GM06990 (cell line): ENCODE results near the gene MT1H.
"Not testable (repeated sequence)": the region's sequence is repeated elsewhere in the genome, so short reads cannot be mapped to it uniquely, and the experiment has no call there.

ENCODE experiments used
- DNase-seq: peaks from one replicate; pipeline ENCODE4 v3.0.0-alpha.2; 2011; ENCODE audit not compliant: insufficient read length; ENCODE audit errors: extremely low read depth
- H3K27me3 ChIP-seq: replicated peaks from 2 replicates; pipeline ENCODE4 v1.6.0; 2011; ENCODE audit warnings: low read length; ENCODE audit not compliant: control insufficient read depth, insufficient read depth
- H3K36me3 ChIP-seq: 2 replicates; pipeline ENCODE4 v1.5.1; 2011; ENCODE audit warnings: low read length; ENCODE audit not compliant: control insufficient read depth, insufficient read depth
- H3K4me3 ChIP-seq: replicated peaks from 2 replicates; pipeline ENCODE4 v1.5.1; 2011; ENCODE audit warnings: low read depth, mild to moderate bottlenecking, control low read depth, low read length
- CTCF ChIP-seq: IDR thresholded peaks from 2 replicates; pipeline ENCODE4 v1.5.1; 2011; ENCODE audit warnings: low read length, control low read depth, mild to moderate bottlenecking, inconsistent platforms; ENCODE audit not compliant: insufficient read depth, poor library complexity, severe bottlenecking

Gene MT1H

GRCh38 chr16:56667581-56668571 lies 1.7 kb upstream of the MT1H start, which contains the start of gene MT1G:
TSS of gene MT1G (minus strand) at chr16:56668065. CDS start at chr16:56667993, 72 bp downstream.
- H3K36me3 ChIP-seq: no peaks in the 10 kb centered on the region
- DNase-seq: no peak
- peaks cover 9% of the 10 kb centered on the region for H3K27me3 ChIP-seq
- no peak within 1 kb of the TSS for H3K4me3 ChIP-seq
- TF ChIP-seq CTCF: no peak

GRCh38 chr16:56669840-56670619 lies 416 bp downstream of the MT1H start:
- Histone ChIP-seq H3K4me3 (no peak overlapping the region), H3K36me3 (no peaks in the 10 kb centered on the region), H3K27me3 (peaks cover 7% of the 10 kb centered on the region)
- no peak for DNase-seq
- TF ChIP-seq CTCF: no peak

GRCh38 chr16:56670620-56670934 lies 963 bp downstream of the MT1H start:
- H3K4me3 ChIP-seq: no peak overlapping the region
- DNase-seq: no peak
- peaks cover 7% of the 10 kb centered on the region for H3K27me3 ChIP-seq

DNA sequence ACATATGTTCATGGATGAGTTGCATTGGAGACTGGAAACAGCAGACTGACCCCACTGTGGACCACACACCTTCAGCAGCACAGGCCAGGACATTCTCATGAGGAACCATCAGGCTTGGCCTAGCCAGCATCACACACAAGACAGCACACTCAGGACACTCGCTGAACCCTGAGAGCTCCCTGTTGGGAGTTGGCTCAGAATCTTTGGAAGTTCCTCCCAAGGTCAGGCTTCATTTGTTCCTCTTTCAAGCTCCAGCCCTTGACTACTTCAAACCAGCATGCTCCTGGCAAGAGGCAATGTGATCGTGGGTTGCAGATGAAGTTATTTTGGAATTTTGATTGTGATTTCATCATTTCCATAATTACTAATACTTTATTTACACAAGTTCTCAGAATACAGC lies 2.1 kb downstream of the MT1H start:
- not testable (repeated sequence) for DNase-seq, H3K36me3 ChIP-seq, H3K27me3 ChIP-seq, H3K4me3 ChIP-seq

More at GRCh38 chr16:56670620-56670934, 963 bp downstream of the MT1H start:
- H3K36me3 ChIP-seq: no peaks in the 10 kb centered on the region
- no peak for TF ChIP-seq CTCF

DNA sequence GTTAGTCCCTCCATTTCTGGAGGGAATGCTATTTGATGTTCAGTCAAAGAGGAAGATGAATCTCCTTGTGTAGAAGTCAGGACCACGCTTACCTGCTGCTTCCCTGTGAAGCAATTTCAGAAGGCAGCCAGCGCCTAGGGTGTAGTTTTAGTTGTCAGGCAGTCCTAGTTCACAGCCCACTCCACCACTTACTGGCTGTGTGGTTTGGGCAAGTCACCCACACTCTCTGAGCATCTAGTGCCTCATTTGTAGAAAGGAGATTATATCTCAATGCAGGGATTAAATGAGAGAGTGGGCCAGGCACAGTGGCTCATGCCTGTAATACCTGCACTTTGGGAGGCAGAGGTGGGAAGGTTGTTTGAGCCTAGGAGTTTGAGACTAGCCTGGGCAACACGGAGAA lies 2.6 kb downstream of the MT1H start:
- not testable (repeated sequence) for H3K4me3 ChIP-seq, H3K36me3 ChIP-seq, DNase-seq, H3K27me3 ChIP-seq

- no peak for DNase-seq
- no peak for TF ChIP-seq CTCF
- Histone ChIP-seq H3K4me3 (no peak overlapping the region), H3K36me3 (no peaks in the 10 kb centered on the region), H3K27me3 (peaks cover 7% of the 10 kb centered on the region)
Observed at GRCh38 chr16:56672761-56673536, 3.3 kb downstream of the MT1H start.
